K562 (cell line): ENCODE data around the gene CDC37. TPM values are rescaled to one million over a fixed set of nuclear protein-coding genes. Genes with fewer than 3 reads are reported as not detected.
A peak's percentile ranks its signal among the peaks of the same experiment; 100 is the strongest.

Experiments
- CC2D1A ChIP-seq: fragments of 450-650 bp; IDR thresholded peaks from 2 replicates; pipeline ENCODE4 v1.6.1; 2017; ENCODE audit warnings: mild to moderate bottlenecking
- CTBP1 ChIP-seq: fragments of 450-650 bp; IDR thresholded peaks from 2 replicates; pipeline ENCODE4 v1.6.1; 2016; ENCODE audit warnings: borderline replicate concordance
- ELK3 ChIP-seq: fragments of 450-650 bp; formaldehyde crosslinking; IDR thresholded peaks from 2 replicates; pipeline ENCODE4 v1.4.0; 2020; ENCODE audit warnings: mild to moderate bottlenecking
- HNRNPL ChIP-seq: fragments of 200-400 bp; formaldehyde crosslinking; IDR thresholded peaks from 2 replicates; pipeline ENCODE4 v1.6.1; 2017; ENCODE audit warnings: low read depth, mild to moderate bottlenecking, low read length
- KAT7 ChIP-seq: sonication (generic); formaldehyde crosslinking; IDR thresholded peaks from 2 replicates; pipeline ENCODE4 v1.8.0; 2022; ENCODE audit warnings: missing genetic modification reagents, mild to moderate bottlenecking, borderline replicate concordance
- MYNN ChIP-seq, 2 experiments: sonication (generic); formaldehyde crosslinking in 1 of 2; IDR thresholded peaks; 2 replicates each; pipeline versions ENCODE4 v1.5.0 to v1.6.1; 2016 to 2020; ENCODE audit warnings: antibody characterized with exemption in 1 of 2, missing genetic modification reagents in 1 of 2
- NFE2L1 ChIP-seq: fragments of 450-650 bp; IDR thresholded peaks from 2 replicates; pipeline ENCODE4 v1.6.1; 2016; ENCODE audit warnings: missing genetic modification characterization, low read depth, mild to moderate bottlenecking, missing compliant biosample characterization, moderate library complexity, borderline replicate concordance
- RNF2 ChIP-seq: sonication (generic); IDR thresholded peaks from 2 replicates; pipeline ENCODE4 v1.6.1; 2016
- STAT5B ChIP-seq: fragments of 250-450 bp; sonication (Bioruptor Pico); IDR thresholded peaks from 2 replicates; pipeline ENCODE4 v1.8.0; 2021; ENCODE audit warnings: mild to moderate bottlenecking, inconsistent platforms
- TFAP4 ChIP-seq: sonication (generic); formaldehyde crosslinking; IDR thresholded peaks from 2 replicates; pipeline ENCODE4 v1.8.0; 2022; ENCODE audit warnings: missing genetic modification reagents, mild to moderate bottlenecking, moderate library complexity, borderline replicate concordance
- TSHZ1 ChIP-seq: fragments of 250-450 bp; sonication (Bioruptor Pico); IDR thresholded peaks from 2 replicates; pipeline ENCODE4 v1.4.0; 2020; ENCODE audit warnings: mild to moderate bottlenecking, moderate library complexity
- UBTF ChIP-seq, 2 experiments: IDR thresholded peaks; 2 replicates each; pipeline ENCODE4 v1.6.1; 2012; ENCODE audit warnings: improper control_type of control experiment in 2 of 2, low read depth in 2 of 2, low read length in 2 of 2, borderline replicate concordance in 1 of 2
- ZNF347 ChIP-seq: fragments of 450-650 bp; formaldehyde crosslinking; IDR thresholded peaks from 2 replicates; pipeline ENCODE4 v1.4.0; 2020; ENCODE audit warnings: low read depth, mild to moderate bottlenecking, moderate library complexity
- ZNF398 ChIP-seq: fragments of 250-450 bp; sonication (Bioruptor Pico); IDR thresholded peaks from 2 replicates; pipeline ENCODE4 v1.8.0; 2021; ENCODE audit warnings: moderate library complexity, mild to moderate bottlenecking, inconsistent platforms
- polyA plus RNA-seq, 8 experiments: library from polyadenylated mRNA; depleted of rRNA in 4 of 8; stranded (reverse) in 5 of 8; unstranded in 3 of 8; fragments of >200 nt; fragmentation: Nextera tagmentation in 2 of 8; fragmentation: Illumina TruSeq in 1 of 8; extraction: Ambion mirVana in 2 of 8; extraction: Trizol in 1 of 8; gene quantifications; 2 replicates each; pipeline versions ENCODE4 v1.2.1 to v1.2.3, GENCODE V29; 2011 to 2014; ENCODE audit warnings: inconsistent platforms in 1 of 8, missing spikeins in 1 of 8
- total RNA-seq, 7 experiments: library from RNA; depleted of rRNA in 6 of 7; stranded (reverse); fragments of >200 nt in 6 of 7; fragmentation: Illumina TruSeq in 2 of 7; extraction: Trizol in 2 of 7; gene quantifications; 2 replicates each; pipeline versions ENCODE4 v1.2.1 to v1.2.3, GENCODE V29; 2011 to 2021; ENCODE audit warnings: low replicate concordance in 1 of 7

The CDC37 gene
- total and polyA plus RNA-seq, 9 of the 15 experiments (the other 6 are each of a cell fraction or from before 2014, with no cell fraction given): 6.6 to 538 (median 227) TPM

- TF ChIP-seq TSHZ1 (CRISPR knock-in tag): no peak
- TF ChIP-seq ZNF398 (CRISPR knock-in tag): no peak
- no peak for TF ChIP-seq NFE2L1 (tag)
- TF ChIP-seq ELK3 (CRISPR knock-in tag): no peak
- peak; percentile 43; the same call in 1 of the 2 replicates for TF ChIP-seq RNF2
- TF ChIP-seq MYNN (IDR thresholded peaks at IDR 0.05): no peak
- TF ChIP-seq MYNN (CRISPR knock-in tag; IDR thresholded peaks at IDR 0.05): no peak
- TF ChIP-seq UBTF (IDR thresholded peaks at IDR 0.05; ENCODE audit: borderline replicate concordance in 1 of 2, low read depth in 2 of 2, low read length in 2 of 2): peak; percentile 65 to 84; a peak in 3 of 4 replicates
- peak; percentile 83 for TF ChIP-seq TFAP4 (CRISPR knock-in tag)
- peak; percentile 34 for TF ChIP-seq CTBP1
- no peak for TF ChIP-seq HNRNPL
- no peak; the same call in 1 of the 2 replicates for TF ChIP-seq CC2D1A
- TF ChIP-seq ZNF347 (CRISPR knock-in tag): no peak
- no peak for TF ChIP-seq STAT5B
- TF ChIP-seq KAT7 (CRISPR knock-in tag): 0 out of 2 replicates have a peak, but pooled peaks have one; percentile 56
Observed at GRCh38 chr19:10380313-10381102, 22.8 kb downstream of the CDC37 start, which contains the start of gene TYK2 (continued).
